Activated T-helper 1 cell treated with anti-CD3 and anti-CD28 coated beads, Interleukin-12 subunit alpha, Interleukin-12 subunit beta, Interleukin-2, Interleukin-4 antibody, amounts not matched to agents 30 ng/mL and 10 ng/mL and 1 ng/mL, durations not matched to agents 14 hours and 24 hours and 36 hours (primary cell): Measurements from ENCODE around the gene ANKLE1. TPM values are rescaled to one million over a fixed set of nuclear protein-coding genes. Genes with fewer than 3 reads are reported as not detected.

Experiments
- DNase-seq: peaks from one replicate; pipeline ENCODE4 v3.0.0; 2021; ENCODE audit warnings: low spot score
- H3K27ac Mint-ChIP-seq: one replicate; pipeline ENCODE4 v1.8.0; 2021; ENCODE audit warnings: mild to moderate bottlenecking, mixed read lengths
- H3K27me3 Mint-ChIP-seq: one replicate; pipeline ENCODE4 v1.8.0; 2022; ENCODE audit warnings: mild to moderate bottlenecking, moderate library complexity, mixed read lengths; ENCODE audit not compliant: insufficient read depth
- H3K36me3 Mint-ChIP-seq: one replicate; pipeline ENCODE4 v1.8.0; 2021; ENCODE audit warnings: low read depth, mixed read lengths
- H3K4me1 Mint-ChIP-seq: one replicate; pipeline ENCODE4 v1.8.0; 2021; ENCODE audit warnings: low read depth, mixed read lengths
- H3K4me3 Mint-ChIP-seq: one replicate; pipeline ENCODE4 v1.8.0; 2021; ENCODE audit warnings: mild to moderate bottlenecking, moderate library complexity, mixed read lengths
- H3K9me3 Mint-ChIP-seq: one replicate; pipeline ENCODE4 v1.8.0; 2021; ENCODE audit warnings: mixed read lengths
- intact Hi-C: fragments of 100-400 bp; cut with micrococcal nuclease; formaldehyde crosslinking; loops from one replicate; pipeline ENCODE4 v1.15.1; 2024
- total RNA-seq: library from RNA; stranded (reverse); gene quantifications from 2 replicates; pipeline ENCODE4 v1.2.3, GENCODE V29; 2022

ANKLE1 gene
- total RNA-seq, 1 donor from 2014 or later = 13.4 TPM

DNA sequence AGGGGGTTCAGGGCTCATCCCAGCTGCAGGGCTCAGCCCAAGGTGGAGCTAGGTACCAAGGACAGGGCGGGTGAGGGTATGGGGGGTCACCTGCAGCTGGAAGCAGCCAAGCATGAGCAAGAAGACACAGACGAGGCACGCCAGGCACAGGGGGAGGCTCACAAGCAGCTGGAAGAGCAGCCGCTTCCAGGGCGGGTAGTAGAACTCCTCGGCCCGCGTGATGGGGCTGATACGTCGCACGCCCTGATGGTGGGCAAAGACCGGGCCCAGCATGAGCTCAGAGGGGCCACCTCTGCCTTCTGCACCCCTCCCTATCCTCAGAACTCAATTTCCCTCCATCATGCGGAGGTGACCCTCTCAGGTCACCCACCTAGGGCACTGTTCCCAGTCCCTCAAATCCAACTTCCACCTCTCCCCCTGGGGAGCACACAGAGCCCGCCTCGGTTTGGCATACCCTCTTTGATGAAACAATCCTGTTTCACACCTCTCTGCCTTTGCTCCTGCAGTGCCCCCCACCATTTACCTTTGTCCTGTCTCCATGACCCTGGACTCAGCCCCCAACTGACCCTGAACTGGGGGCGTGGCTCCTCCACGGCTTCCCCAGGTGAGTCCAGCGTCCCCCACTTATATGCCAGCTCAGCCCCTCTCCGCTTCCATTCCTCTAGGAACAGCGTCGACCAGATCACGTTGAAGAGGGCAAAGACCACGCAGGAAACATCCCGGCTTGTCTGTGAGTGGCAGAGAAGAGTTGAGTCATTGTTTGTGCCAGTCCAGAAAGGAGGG, 48.8 kb downstream of the ANKLE1 start:
- H3K36me3 Mint-ChIP-seq = peaks cover 7% of the 10 kb centered on the region
- H3K4me1 Mint-ChIP-seq = peaks cover 21% of the 10 kb centered on the region
- intact Hi-C loops = no loop called here
- H3K27ac Mint-ChIP-seq = no peak overlapping the region
- peak overlapping the region; percentile 41 for H3K4me3 Mint-ChIP-seq
- DNase-seq = no peak
- H3K9me3 Mint-ChIP-seq = no peaks in the 10 kb centered on the region
- peaks cover 10% of the 10 kb centered on the region for H3K27me3 Mint-ChIP-seq

DNA sequence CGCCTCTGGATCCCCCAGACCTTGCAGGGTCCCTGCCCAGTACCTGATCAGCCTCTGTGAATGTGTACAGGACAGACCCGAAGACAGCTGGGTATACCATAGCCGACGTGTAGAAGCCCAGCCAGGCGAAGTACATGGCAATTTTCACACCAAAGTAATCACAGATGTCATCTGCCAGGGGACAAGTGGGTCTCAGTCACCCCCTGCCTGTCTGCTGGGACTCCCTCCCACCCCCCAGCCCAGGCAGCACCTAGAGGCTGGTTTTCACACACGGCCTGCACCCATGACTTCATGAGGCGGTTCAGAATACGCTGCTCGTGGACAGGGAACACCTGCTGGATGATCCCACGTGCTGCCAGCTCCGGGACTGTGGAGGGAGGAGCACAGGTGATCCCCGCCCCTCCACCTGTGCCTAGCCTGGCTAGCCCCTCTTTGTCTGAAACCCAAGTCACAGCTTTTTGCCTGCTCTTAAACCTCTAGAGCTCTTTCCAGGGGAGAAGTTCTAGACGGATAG, 49.4 kb downstream of the ANKLE1 start:
- Mint-ChIP-seq H3K9me3 (no peaks in the 10 kb centered on the region), H3K27ac (no peak overlapping the region), H3K4me1 (peaks cover 21% of the 10 kb centered on the region), H3K36me3 (peaks cover 7% of the 10 kb centered on the region), H3K4me3 (no peak overlapping the region), H3K27me3 (peaks cover 10% of the 10 kb centered on the region)
- intact Hi-C loops = no loop called here
- DNase-seq = no peak

DNA sequence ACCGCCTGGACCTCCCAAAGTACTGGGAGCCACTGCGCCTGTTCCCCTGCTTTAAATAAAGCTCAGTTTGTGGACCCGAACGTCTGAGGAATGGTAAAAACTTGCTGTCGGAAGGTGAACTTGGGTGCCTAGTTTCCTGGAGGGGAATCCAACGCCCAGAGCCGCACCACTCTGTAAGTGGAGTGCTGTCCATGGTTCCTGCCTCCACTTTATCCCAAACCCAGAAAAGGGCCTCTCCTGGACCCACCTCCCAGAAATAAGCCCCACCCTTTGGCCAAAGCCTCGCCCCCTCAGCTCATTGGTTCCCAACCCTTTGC, 50.6 kb downstream of the ANKLE1 start:
- H3K27ac Mint-ChIP-seq = no peak overlapping the region
- no peak overlapping the region for H3K4me3 Mint-ChIP-seq
- DNase-seq = no peak
- H3K4me1 Mint-ChIP-seq = peaks cover 21% of the 10 kb centered on the region
- intact Hi-C loops = no loop called here
- peaks cover 7% of the 10 kb centered on the region for H3K36me3 Mint-ChIP-seq
- H3K27me3 Mint-ChIP-seq = peaks cover 10% of the 10 kb centered on the region
- H3K9me3 Mint-ChIP-seq = no peaks in the 10 kb centered on the region

DNA sequence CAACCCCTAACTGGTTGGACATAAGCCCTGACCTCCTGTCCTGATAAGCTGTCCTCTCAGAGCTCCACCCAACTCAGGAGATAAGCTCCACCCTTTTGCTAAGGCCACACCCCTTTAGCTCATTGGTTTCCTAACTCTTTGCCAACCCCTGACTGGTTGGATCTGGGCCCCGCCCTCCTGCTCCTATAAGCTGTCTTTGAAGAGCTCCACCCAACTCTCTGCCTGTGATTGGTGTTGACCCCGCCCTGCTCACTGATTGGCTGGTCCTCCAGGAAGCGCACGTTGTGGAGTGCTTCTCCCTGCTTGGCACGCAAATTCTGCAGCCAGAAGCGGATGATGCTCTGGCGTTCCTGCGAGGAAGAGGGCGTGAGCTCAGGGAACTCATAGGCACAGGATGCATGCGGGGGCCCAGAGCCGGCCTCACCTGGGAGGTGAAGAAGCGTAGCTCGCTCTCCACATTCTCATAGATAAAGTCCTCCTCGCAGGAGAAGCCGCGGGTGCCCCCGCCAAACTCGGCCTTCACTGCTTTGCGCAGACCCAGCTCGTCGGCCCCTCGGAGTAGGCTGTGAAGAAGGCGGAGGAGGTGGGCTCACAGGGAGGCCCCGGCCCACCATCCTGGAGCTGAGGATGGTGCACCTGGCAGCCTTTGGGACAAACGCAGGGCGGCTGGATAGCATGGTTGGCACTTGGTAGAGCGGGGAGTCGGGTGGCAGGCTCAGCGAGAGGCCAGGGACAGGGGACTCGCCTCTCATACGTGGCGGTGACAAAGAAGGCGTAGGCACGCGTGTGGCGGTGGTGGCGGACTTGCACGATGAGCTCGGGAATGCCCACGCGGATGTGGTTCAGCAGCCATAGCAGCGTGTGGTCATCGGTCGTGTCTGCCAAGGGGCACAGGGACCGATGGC, 51.2 kb downstream of the ANKLE1 start:
- no peak overlapping the region for H3K27ac Mint-ChIP-seq
- peaks cover 21% of the 10 kb centered on the region for H3K4me1 Mint-ChIP-seq
- peak; percentile 30 for DNase-seq
- intact Hi-C loops = no loop called here
- peaks cover 7% of the 10 kb centered on the region for H3K36me3 Mint-ChIP-seq
- H3K27me3 Mint-ChIP-seq = peaks cover 10% of the 10 kb centered on the region
- no peak overlapping the region for H3K4me3 Mint-ChIP-seq
- H3K9me3 Mint-ChIP-seq = no peaks in the 10 kb centered on the region

DNA sequence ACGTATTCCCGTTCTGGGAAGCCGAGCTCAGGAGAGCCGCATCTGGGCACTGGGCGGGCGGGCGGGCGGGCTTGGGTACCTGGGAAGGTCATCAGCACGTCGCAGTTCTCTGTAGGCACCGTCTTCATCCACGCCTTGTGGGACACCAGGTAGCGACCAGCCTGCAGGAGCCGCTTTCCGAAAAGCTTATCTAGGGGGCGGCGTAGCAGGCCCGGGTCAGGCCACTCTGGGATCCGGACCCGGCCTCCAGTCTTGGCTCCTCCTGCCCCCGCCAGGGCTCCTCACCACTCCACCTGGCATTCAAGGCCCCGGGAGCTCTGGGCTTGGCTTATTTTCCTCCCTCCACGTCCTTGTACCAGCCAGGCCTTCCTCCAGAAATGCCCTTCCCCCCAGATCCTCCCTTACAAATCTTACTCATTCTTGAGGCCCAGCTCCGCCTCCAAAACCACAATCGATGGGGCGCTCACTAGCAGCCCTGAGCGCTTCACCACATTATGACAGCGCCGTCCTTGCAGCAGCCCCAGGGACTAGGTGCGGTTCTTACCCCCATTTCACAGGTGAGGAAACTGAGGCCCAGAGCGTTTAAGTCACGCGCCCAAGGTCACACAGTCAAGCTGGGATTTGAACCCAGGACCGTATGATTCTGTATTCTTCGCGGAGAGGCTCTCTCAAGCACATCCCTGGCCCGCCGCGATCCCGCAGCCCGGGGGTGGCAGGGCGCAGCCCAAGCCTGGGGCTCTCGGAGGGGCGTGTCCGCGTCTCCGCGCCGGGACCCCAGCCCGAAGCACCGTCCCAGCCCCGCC, 52.1 kb downstream of the ANKLE1 start:
- H3K27me3 Mint-ChIP-seq = peaks cover 10% of the 10 kb centered on the region
- H3K4me3 Mint-ChIP-seq = peak overlapping the region; percentile 87
- H3K36me3 Mint-ChIP-seq = peaks cover 7% of the 10 kb centered on the region
- DNase-seq = peak; percentile 73
- H3K4me1 Mint-ChIP-seq = peaks cover 21% of the 10 kb centered on the region
- H3K9me3 Mint-ChIP-seq = no peaks in the 10 kb centered on the region
- H3K27ac Mint-ChIP-seq = peak overlapping the region; percentile 76
- intact Hi-C loops = loop anchor here (1.0 kb wide), 2 partner anchors 67 to 71 kb away; partner anchors contain the start of genes BABAM1 and BST2

DNA sequence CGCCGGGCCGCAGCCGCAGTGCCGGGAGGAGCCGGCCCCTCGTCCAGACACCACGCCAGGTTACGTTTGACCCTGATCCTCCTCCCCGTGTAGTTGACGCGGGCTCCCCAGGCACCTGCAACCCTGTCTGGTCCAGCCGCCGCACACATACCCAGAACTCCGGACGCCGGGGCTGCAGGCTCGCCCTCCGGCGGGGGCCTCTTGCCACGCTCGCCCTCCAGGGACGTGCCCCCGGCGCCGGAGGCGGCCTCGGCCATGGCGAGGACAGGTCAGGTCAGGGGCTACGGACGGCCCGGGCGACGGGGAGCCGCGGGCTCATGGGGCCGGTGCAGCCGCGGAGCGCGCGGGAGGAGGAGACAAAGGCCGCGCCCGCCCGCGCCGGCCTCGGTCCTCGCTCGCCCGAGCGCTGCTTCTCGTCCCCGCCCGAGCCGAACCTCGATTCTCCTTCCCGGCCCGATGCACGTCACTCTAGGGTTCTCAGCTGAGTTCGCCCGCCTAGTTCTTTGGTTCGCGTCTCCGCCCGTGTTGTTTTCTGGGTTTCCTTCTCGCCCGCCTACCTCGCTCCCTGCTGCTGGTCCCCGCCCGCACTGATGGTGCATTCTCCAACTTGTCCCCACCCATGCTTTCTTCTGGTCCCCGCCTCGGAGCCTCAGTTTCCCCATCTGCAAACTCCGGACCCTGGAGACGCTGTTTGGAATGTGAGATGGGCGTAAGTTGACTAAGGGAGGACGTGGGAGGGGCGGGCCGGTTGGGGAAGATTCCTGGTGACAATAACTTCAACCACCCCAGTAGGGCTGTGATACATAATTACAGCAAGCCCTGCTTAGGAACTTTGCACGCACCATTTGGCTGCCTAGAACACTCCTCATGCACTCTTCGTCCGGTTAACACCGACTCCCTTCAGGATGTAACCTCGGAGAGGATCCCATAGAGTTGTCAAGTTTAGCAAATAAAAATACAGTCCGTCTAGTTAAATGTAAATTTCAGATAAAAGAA, 53.0 kb downstream of the ANKLE1 start, which contains the start of gene ANO8:
Gene ANO8 (minus strand): TSS at position 442 of the 996 bp plus-strand sequence. CDS start 185 bp downstream, at position 257.
- Mint-ChIP-seq H3K4me1 (peaks cover 21% of the 10 kb centered on the region), H3K27ac (peak within 1 kb of the TSS; percentile 76), H3K36me3 (peaks cover 9% of the 10 kb centered on the region), H3K27me3 (peaks cover 9% of the 10 kb centered on the region), H3K4me3 (peak within 1 kb of the TSS; percentile 87), H3K9me3 (no peaks in the 10 kb centered on the region)
- DNase-seq = peak; percentile 94
- intact Hi-C loops = loop anchor here (1.0 kb wide), 2 partner anchors 67 to 71 kb away; partner anchors contain the start of genes BABAM1 and BST2

DNA sequence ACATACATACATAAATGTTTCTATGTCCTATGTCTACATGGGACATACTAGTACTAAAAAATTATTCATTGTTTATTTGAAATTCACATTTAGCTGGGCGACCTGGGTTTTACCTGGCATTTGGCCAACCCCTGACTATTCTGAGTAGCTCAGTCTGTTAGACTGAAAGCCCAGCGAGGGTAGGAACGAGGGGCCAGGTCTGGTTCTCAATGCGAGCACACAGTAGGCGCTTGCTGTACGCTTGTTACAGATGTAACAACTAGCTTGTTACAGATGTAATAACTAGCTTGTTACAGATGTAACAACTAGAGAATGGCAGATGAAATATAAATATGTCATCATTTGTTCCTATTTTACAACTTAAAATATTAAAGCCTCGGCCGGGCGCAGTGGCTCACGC, 53.9 kb downstream of the ANKLE1 start:
- peaks cover 6% of the 10 kb centered on the region for H3K27me3 Mint-ChIP-seq
- no peak for DNase-seq

More for the DNA sequence above, 53.9 kb downstream of the ANKLE1 start:
- Mint-ChIP-seq H3K27ac (no peak overlapping the region), H3K9me3 (no peaks in the 10 kb centered on the region), H3K36me3 (peaks cover 9% of the 10 kb centered on the region), H3K4me3 (peak overlapping the region; percentile 70), H3K4me1 (peaks cover 21% of the 10 kb centered on the region)
- intact Hi-C loops = no loop called here

Other genes with a start within 250 kb of the ANKLE1 start
- gene HAUS8, start 206.4 kb upstream of the ANKLE1 start, total RNA-seq = 32.8 and 34.9 TPM in 2 replicates
- gene MYO9B, start 206.1 kb upstream of the ANKLE1 start, total RNA-seq = 134 and 137 TPM in 2 replicates
- gene USE1, start 66.5 kb upstream of the ANKLE1 start, total RNA-seq = 34.6 and 36.0 TPM in 2 replicates
- gene OCEL1, start 55.7 kb upstream of the ANKLE1 start, total RNA-seq = 17.0 and 19.6 TPM in 2 replicates
- gene NR2F6, start 36.0 kb upstream of the ANKLE1 start, total RNA-seq = 14.3 and 14.4 TPM in 2 replicates
- 0.10 and 0.26 TPM in 2 replicates for gene USHBP1, start 17.2 kb upstream of the ANKLE1 start, total RNA-seq
- gene BABAM1, start 14.5 kb upstream of the ANKLE1 start, total RNA-seq = 114 and 120 TPM in 2 replicates
- 8.8 and 9.0 TPM in 2 replicates for gene ABHD8, start 21.5 kb downstream of the ANKLE1 start, total RNA-seq
- gene MRPL34, start 24.0 kb downstream of the ANKLE1 start, total RNA-seq = 108 and 118 TPM in 2 replicates
- 45.3 and 50.2 TPM in 2 replicates for gene DDA1, start 27.7 kb downstream of the ANKLE1 start, total RNA-seq
- 6.6 and 7.4 TPM in 2 replicates for gene ANO8, start 53.0 kb downstream of the ANKLE1 start, total RNA-seq
- gene GTPBP3, start 55.7 kb downstream of the ANKLE1 start, total RNA-seq = 64.2 and 72.0 TPM in 2 replicates
- gene PLVAP, start 95.4 kb downstream of the ANKLE1 start, total RNA-seq = 0.08 TPM in 1 of 2 replicates, not detected in the other
- gene CCDC194, start 112.3 kb downstream of the ANKLE1 start, total RNA-seq = 1.9 and 2.6 TPM in 2 replicates
- 146 and 148 TPM in 2 replicates for gene BST2, start 123.7 kb downstream of the ANKLE1 start, total RNA-seq
- gene MVB12A, start 138.1 kb downstream of the ANKLE1 start, total RNA-seq = 40.8 and 42.7 TPM in 2 replicates
- not detected in 2 replicates for gene TMEM221, start 166.8 kb downstream of the ANKLE1 start, total RNA-seq
- not detected in 2 replicates for gene NXNL1, start 179.0 kb downstream of the ANKLE1 start, total RNA-seq
- 1.7 and 2.0 TPM in 2 replicates for gene SLC27A1, start 188.6 kb downstream of the ANKLE1 start, total RNA-seq
- 58.9 and 61.3 TPM in 2 replicates for gene PGLS, start 229.7 kb downstream of the ANKLE1 start, total RNA-seq